MG63 (cell line): ENCODE results near the gene MXD4. TPM values are rescaled to one million over a fixed set of nuclear protein-coding genes. Genes with fewer than 3 reads are reported as not detected.
"Not testable (repeated sequence)": the region's sequence is repeated elsewhere in the genome, so short reads cannot be mapped to it uniquely, and the experiment has no call there.

Experiments
- DNase-seq: peaks from one replicate; pipeline ENCODE4 v3.0.0-alpha.2; 2020
- H3K27me3 ChIP-seq: fragments of 250-450 bp; sonication (Bioruptor Pico); 2 replicates; pipeline ENCODE4 v1.5.1; 2020; ENCODE audit warnings: mild to moderate bottlenecking, moderate library complexity
- H3K36me3 ChIP-seq: fragments of 250-450 bp; sonication (Bioruptor Pico); 2 replicates; pipeline ENCODE4 v1.5.1; 2020; ENCODE audit warnings: mild to moderate bottlenecking, moderate library complexity
- H3K4me3 ChIP-seq: fragments of 250-450 bp; sonication (Bioruptor Pico); 2 replicates; pipeline ENCODE4 v1.5.1; 2020; ENCODE audit warnings: mild to moderate bottlenecking, moderate library complexity
- H3K9me3 ChIP-seq: fragments of 250-450 bp; sonication (Bioruptor Pico); 2 replicates; pipeline ENCODE4 v1.5.1; 2020; ENCODE audit warnings: mild to moderate bottlenecking, moderate library complexity
- total RNA-seq: library from RNA; depleted of rRNA; stranded (reverse); fragments of >200 nt; shearing (Covaris generic); gene quantifications from 2 replicates; pipeline ENCODE4 v1.2.3, GENCODE V29; 2014; ENCODE audit warnings: low replicate concordance

The MXD4 gene
- total RNA-seq, 1 experiment from 2014 or later: 31.4 TPM

DNA sequence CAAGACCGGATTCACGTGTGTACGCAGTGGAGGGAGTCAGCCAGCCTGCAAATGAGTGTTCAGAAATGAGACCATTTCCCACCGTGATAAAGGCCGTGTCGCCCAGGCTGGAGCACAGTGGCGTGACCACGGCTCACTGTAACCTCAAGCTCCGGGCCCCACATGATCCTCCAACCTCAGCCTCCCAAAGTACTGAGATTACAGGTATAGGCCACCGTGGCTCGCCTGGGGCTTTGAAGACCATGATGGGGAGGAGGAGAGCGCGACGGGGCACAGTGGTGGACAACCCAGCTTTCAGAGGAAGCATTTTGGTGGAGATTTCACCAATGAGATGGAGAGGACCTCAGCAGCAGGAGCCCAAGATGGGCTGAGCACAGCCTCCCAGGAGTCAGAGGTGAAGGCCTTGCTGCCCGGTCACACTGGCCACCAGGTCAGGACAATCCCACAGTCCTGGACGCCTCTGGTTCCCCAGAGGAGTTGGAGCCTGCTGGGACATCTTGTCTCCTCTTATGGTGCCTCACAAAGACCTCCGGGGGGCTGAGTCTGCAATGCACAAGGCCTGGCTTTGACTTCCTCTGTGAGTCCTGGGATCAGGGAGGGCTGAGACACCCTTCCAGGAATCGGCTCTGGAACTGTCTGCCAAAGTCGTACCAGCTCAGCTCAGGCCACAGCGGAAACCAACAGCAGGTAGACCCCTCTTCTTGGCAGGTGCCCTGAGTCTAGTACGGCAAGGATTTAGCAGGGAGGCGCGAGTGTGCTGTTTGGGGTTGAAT lies 22.4 kb upstream of the MXD4 start:
- no peaks in the 10 kb centered on the region for H3K9me3 ChIP-seq
- DNase-seq: no peak
- no peaks in the 10 kb centered on the region for H3K27me3 ChIP-seq

DNA sequence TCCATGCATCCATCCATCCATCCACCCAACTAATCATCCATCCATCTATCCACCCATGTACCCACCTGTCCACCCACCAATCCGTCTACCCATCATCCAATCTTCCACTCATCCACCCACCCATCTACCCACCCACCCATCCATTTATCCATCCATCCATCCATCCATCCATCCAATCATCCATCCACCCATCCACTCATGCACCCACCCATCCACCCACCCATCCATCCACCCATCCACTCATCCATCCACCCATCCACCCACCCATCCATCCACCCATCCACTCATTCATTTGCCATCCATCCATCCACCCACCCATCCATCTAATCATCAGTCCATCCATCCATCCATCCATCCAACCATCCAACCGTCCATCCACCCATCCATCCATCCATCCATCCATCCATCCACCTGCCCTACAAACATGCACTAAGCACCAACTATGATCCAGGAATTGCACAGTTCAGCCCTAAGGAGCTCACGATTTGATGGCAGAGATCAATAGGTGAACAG lies 21.3 kb upstream of the MXD4 start:
- Histone ChIP-seq H3K9me3 (no peaks in the 10 kb centered on the region), H3K27me3 (no peaks in the 10 kb centered on the region), H3K4me3 (no peak overlapping the region), H3K36me3 (no peaks in the 10 kb centered on the region)
- no peak for DNase-seq

More for the DNA sequence above, 22.4 kb upstream of the MXD4 start:
- Histone ChIP-seq H3K36me3 (no peaks in the 10 kb centered on the region), H3K4me3 (no peak overlapping the region)

DNA sequence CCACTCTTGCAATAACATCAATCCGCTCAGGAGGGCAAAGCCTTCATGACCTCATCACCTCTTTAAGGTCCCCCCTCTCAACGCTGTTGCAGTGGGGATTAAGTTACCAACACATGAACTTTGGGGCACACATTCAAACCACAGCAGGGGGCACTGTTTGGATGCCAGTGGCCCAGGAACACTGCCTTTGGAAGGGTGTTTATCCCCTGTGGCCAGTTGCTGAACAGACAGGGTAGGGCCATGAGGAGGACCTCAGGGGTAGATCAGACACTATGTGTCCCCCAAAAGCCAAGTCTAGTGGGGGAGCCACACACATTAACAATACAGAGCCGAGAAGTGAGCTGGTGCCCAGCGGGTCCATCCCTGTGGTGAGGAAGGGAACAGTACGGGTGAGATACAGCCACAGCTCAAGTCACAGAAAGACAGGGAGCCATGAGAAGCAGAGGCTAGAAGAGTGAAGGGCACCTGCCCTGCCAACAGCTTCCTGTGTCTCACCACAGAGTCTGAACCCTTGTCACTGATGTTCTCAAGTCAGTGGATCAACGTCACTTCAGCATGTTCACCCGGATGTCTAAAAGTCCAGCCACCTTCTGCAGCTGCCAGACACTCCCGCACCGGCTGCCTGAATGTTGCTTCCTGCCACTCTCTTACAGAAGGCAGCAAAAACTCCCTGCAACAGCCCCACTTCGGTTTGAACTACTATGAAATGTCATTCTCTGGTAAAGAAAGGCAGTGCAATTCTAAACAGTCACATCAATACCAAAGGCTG lies 19.9 kb upstream of the MXD4 start:
- no peaks in the 10 kb centered on the region for H3K27me3 ChIP-seq
- no peak overlapping the region for H3K4me3 ChIP-seq
- H3K36me3 ChIP-seq: no peaks in the 10 kb centered on the region
- no peak for DNase-seq
- no peaks in the 10 kb centered on the region for H3K9me3 ChIP-seq

DNA sequence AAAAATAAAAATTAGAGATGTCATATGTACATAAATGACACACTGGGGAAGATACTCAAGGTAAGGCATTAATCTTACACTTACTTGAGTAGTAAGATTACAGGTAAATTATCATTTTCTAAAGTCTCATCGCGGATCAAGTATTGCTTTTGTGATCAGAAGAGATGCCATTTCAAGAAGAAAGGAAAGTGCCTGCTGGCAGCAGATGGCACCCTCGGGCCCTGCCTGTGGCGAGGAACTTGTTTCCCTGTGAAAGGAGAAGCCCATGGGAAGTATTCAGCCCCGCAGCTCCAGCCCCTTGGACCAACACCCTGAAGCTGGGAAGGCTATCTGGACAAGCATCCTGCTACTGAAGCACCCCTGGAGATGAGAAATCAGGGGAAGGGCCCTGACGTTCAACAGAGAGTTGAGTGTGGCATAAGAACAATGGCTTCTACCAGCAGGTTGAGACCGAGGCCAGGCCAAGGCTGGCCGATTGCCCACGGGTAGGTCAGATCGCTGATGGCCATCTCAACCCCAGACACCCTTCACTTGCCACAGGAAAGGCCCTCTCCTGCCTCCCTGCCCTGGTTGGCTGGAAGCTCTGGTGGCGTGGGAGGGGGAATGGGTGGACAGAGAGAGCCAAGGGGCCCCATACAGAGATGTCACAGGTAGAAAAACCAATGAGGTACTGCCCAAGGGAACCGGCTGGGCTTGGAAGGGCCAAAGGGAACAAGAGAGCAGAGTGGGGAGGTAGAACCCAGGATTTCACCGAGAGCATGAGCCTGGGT lies 18.8 kb upstream of the MXD4 start:
- DNase-seq: no peak
- H3K9me3 ChIP-seq: no peaks in the 10 kb centered on the region
- no peaks in the 10 kb centered on the region for H3K36me3 ChIP-seq
- H3K27me3 ChIP-seq: no peaks in the 10 kb centered on the region
- H3K4me3 ChIP-seq: no peak overlapping the region

DNA sequence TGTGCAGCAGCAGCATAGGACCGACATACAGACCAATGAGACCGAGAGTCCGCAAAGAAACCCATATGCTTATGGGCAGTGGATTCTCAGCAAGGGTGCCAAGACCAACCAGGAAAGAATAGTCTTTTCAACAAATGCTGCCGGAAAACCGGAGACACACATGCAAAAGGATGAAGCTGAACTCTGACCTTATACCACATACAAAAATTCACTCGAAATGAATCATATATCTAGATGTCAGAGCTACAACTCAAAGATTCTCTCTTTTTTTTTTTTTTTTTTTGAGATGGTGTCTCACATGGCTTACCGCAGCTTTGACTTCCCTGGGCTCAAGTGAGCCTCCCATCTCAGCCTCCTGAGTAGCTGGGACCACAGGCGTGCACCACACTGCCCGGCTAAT lies 16.0 kb upstream of the MXD4 start:
- no peak for DNase-seq
- H3K9me3 ChIP-seq: no peaks in the 10 kb centered on the region
- no peaks in the 10 kb centered on the region for H3K27me3 ChIP-seq
- H3K4me3 ChIP-seq: no peak overlapping the region
- no peaks in the 10 kb centered on the region for H3K36me3 ChIP-seq

DNA sequence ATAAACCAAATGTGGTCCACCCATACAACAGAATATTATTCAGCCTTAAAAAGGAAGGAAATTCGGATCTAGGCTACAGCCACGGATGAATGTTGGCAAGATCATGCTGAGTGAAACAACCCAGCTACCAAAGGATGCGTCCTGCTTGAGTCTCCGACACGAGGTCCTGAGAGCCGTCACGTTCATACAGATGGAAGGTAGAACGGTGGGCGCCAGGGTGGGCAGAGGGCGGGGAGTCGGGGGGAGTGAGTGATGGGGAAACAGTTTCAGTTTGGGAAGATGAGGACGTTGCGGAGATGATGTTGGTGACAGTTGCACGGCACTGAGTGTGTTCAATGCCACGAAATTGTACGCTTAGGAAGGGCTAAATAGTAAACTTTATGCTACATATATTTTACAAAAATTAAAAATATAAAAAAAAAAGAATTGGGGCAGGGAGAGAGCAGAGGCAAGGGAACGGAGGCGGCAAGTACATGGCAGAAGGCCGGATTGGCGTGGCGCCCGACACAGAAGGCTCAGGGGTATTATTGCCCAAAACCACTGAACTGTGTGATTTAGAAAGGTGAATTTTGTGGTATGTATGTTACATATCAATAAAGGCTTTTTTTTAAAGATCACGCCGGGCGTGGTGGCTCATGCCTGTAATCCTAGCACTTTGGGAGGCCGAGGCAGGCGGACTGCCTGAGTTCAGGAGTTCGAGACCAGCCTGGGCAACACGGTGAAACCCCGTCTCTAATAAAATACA lies 14.8 kb upstream of the MXD4 start:
- Histone ChIP-seq H3K9me3 (no peaks in the 10 kb centered on the region), H3K4me3 (no peak overlapping the region), H3K36me3 (no peaks in the 10 kb centered on the region), H3K27me3 (no peaks in the 10 kb centered on the region)
- no peak for DNase-seq

DNA sequence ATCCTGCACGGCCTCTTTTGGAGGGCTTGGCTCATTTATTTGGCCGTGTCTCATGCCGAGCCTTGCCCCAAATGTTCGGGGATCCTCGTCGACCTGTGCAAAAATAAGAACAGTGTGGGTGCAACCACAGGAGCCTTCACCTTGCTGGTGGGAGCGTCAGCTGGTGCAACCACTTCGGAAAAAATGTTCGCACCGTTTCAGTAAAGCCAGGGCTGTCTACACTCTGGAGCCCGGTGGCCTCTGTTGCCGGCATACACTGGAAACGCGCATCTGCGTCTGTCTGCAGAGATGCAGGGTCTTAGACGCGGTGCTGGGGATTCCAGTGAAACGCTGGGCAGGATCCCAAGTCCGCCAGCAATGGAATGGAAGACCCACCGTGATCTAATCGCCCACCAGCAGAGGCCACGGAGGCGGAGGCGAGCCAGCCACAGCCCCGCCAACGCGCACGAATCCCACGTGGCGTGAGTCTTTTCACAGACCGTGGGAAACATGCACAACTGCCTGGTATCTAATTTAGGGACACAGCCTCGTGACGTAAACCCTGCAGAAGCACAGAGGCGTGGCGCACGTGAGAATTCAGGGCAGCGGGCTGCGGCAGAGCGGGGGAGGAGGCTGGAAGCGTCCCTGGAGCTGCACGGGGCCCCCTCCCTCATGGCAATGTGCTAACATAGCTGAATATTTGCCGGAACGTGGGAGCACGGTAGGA lies 13.8 kb upstream of the MXD4 start:
- Histone ChIP-seq H3K4me3 (no peak overlapping the region), H3K9me3 (no peaks in the 10 kb centered on the region), H3K36me3 (no peaks in the 10 kb centered on the region), H3K27me3 (no peaks in the 10 kb centered on the region)
- no peak for DNase-seq

DNA sequence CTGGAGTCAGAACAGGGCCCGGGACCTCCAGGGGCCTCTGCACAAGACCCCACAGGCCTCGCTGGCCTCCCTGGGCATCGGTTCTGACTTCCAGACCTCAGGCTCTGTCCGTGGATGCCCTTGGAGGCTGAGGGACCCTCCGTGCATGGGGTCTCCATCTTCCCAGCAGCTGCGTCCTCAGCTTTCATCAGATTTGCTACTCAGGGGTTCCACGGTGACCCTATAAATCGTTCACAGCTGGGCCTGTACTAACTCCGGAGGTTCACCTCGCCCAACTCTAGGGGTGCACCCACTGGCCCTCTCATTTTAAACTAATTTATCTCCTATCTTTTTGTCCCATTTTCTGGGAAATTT lies 13.1 kb upstream of the MXD4 start:
- H3K36me3 ChIP-seq, H3K4me3 ChIP-seq, DNase-seq, H3K27me3 ChIP-seq, H3K9me3 ChIP-seq: not testable (repeated sequence)

DNA sequence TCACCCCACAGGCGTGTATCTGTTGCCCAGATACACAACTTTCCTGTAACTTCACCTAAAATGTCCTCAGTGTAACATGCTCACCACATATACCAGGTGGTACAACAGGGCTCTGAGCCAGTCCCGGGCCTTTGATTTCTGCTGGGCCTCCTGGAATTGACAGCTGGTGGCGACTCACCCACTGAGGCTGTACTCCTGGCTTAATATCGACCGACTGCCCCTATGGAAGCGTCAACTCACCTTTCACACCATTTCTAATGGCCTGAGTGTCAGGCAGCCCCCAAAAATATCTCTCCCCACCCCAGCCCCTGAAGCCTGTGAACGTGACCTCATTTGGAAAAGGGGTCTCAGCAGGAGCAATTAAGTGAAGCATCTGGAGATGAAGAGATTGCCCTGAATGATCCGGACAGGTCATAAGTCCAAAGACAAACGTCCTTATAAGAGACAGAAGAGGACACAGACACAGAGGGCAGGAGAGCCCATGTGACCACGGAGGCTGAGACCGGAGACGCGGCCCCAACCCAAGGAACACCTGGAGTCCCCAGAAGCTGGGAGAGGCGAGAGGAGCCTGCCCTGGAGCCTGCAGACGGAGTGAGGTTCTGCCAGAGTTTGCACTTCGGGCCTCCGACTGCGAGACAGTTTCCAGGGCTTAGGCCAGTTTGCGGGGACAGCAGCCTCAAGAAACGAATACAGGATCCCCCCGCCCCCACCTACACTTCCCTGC lies 12.6 kb upstream of the MXD4 start:
- no peaks in the 10 kb centered on the region for H3K9me3 ChIP-seq
- H3K27me3 ChIP-seq: no peaks in the 10 kb centered on the region
- no peaks in the 10 kb centered on the region for H3K36me3 ChIP-seq
- no peak overlapping the region for H3K4me3 ChIP-seq
- no peak for DNase-seq

DNA sequence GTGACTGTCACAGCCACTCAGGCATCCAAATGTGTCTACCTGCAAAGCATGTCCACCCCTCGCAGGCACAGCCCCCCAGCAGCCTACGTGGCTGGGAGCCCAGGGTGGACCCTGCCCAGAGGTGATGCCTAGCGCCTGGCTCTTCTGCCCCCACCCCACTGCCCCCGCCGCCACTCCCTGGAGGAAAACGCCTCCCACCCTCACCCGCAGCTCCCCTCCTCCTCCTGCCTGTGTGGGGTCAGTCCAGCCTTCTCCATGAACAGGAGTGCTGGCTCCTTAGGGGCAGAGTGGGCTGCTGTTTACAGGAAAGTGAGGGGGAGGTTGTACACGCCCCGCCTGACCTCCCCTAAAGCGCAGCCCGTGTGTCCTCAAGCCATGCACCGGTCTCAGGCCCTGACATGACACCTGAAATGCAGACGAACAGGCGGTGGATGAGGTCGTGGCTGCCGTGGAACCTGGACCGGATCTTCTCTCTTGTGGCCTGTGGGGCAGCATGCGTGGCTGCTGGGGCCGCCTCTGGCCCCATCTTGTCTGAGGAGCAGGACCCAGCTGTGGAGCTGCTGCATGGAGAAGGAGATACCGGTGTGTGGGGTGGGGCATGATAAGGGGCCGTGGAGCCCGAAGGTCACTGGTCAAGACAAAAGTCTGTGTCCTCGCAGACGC lies 11.9 kb upstream of the MXD4 start:
- no peak for DNase-seq
- no peaks in the 10 kb centered on the region for H3K36me3 ChIP-seq
- H3K4me3 ChIP-seq: no peak overlapping the region
- no peaks in the 10 kb centered on the region for H3K27me3 ChIP-seq
- H3K9me3 ChIP-seq: no peaks in the 10 kb centered on the region

DNA sequence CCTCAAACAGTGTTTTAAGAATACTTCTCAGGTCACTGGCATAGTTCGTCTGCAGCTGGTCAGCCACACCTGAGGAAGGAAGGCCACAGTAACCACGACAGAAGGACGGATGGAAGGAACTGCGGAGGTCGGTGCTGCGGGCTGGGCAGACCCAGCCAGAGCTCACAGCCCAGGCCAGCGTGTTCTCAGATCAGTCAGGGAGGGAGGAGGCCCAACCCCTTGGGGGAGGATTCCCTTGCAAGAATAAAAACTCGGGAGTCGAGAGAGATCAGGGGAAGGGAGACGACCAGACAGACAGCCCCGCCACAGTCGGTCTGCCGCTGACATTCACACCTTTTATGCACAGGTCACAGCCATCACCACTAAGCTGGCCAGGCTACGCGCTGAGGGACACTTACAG lies 11.3 kb upstream of the MXD4 start:
- DNase-seq: no peak
- Histone ChIP-seq H3K36me3 (no peaks in the 10 kb centered on the region), H3K27me3 (no peaks in the 10 kb centered on the region), H3K9me3 (no peaks in the 10 kb centered on the region), H3K4me3 (no peak overlapping the region)

DNA sequence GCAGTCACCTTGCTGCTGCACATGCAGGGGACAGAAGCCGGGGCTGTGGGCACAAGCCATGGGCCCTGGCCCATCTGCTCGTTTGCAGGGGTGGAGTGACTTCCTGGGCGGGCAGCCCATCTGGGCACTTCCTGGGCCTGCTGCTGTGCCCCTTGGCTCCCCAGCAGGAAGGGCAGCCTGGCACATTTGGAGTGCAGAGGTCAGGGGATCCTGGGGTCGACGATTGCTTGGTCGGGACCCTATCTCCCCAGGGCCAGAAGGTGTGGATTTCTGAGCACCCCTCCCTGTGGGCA lies 10.9 kb upstream of the MXD4 start:
- H3K36me3 ChIP-seq: no peaks in the 10 kb centered on the region
- no peaks in the 10 kb centered on the region for H3K9me3 ChIP-seq
- no peak for DNase-seq
- H3K27me3 ChIP-seq: no peaks in the 10 kb centered on the region
- no peak overlapping the region for H3K4me3 ChIP-seq

DNA sequence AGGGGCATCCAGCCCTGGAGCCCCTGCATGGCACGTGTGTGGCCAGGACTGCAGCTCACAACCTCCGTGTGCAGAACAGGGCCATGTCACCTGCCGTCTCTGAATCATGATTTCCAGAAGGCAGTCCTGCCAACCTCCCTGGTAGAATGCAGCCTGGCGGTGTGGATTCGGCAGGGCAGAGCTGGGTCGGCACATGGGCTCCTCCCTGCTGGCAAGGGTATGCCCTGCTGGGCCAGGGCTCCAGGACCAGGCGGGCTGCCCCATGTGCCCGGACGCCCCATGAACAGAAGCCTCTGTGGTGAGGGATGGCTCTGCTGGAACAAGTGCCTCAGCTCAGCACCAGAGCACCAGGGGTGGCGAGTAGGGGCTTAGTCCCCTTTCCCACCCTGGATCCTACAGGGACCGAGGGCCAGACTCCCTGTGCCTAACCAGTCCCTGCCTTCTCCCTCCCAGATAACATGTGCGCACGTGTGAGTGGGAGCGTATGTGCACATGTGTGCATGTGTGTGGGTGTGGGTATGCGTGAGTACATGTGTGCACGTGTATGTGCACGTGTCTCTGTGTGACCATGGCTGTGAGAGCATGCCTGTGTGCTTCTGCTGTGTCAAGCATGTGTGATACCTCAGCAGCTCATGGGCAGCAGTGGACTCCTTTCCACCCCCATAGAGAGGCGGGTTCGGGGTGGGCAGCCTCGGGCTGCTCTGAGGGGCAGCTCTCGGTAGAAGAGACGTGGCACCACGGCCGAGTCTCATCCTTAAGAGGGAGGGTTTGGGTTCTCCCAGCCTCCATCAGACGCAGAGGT lies 10.3 kb upstream of the MXD4 start:
- H3K27me3 ChIP-seq: no peaks in the 10 kb centered on the region
- DNase-seq: no peak
- H3K9me3 ChIP-seq: no peaks in the 10 kb centered on the region
- H3K4me3 ChIP-seq: no peak overlapping the region
- H3K36me3 ChIP-seq: no peaks in the 10 kb centered on the region

DNA sequence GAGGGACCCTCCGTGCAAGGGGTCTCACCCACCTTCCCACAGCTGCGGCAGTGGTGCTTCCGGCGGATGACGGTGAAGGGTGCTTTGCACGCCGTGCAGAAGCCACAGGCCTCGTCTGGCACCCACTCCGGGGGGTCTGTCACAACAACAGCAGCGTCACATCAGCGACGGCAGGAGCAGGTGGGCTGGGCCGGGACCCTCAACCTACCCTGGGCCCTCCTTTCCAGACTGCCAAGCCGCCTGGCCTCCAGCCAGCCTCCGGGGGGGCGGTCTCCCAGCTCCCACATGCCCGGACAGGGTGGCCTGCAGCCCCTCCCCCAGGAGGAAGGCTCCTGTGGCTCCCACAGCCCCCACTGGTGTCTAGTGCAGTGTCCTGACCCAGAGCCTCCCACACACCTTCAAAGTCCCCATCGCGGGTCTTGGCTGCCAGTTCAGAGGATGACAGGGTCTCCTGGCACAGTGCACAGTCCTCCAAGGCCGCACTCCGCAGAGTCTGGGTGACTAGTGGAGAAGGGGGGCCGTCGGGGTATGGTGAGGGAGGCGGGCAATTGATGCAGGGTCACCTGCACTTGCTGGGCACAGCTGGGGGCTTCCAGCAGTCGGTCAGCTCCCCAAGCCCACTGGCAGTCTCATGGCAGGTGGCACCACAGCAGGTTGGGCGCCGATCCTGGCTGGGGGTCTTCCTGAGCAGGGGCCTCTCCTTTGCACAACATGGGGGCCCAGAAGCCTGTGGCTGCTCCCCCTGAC lies 9.5 kb upstream of the MXD4 start:
- no peak for DNase-seq
- no peak overlapping the region for H3K4me3 ChIP-seq
- no peaks in the 10 kb centered on the region for H3K27me3 ChIP-seq
- no peaks in the 10 kb centered on the region for H3K9me3 ChIP-seq
- no peaks in the 10 kb centered on the region for H3K36me3 ChIP-seq
